GM12878 (cell line): ENCODE results near the gene BMP8B. TPM values are rescaled to one million over a fixed set of nuclear protein-coding genes. Genes with fewer than 3 reads are reported as not detected.
"Not testable (repeated sequence)": the region's sequence is repeated elsewhere in the genome, so short reads cannot be mapped to it uniquely, and the experiment has no call there.

Experiments
- ATAC-seq: fragments of 200-7000 bp; cut with Tn5 transposase; 3 replicates; pipeline ENCODE4 v1.9.1; 2020; ENCODE audit warnings: mild to moderate bottlenecking, moderate library complexity
- BruUV-seq: library from RNA; stranded (reverse); fragments of 400-500 nt; replicated peaks from 2 replicates; lab custom pipeline; 2021; lab: Mats Ljungman, UMichigan
- CTCF ChIA-PET: fragments of 300-600 bp; sonication (Branson Sonifier 250); formaldehyde crosslinking; extraction: SDS; loops from one replicate; lab custom pipeline; 2021; ENCODE audit warnings: inconsistent platforms; lab: Yijun Ruan, JAX
- POLR2A ChIA-PET: fragments of 350-600 bp; formaldehyde crosslinking; extraction: SDS; loops from one replicate; lab custom pipeline; 2021; ENCODE audit warnings: inconsistent platforms; lab: Charles Lee
- RAD21 ChIA-PET: fragments of 300-600 bp; sonication (Branson Sonifier 250); formaldehyde crosslinking; loops from one replicate; lab custom pipeline; 2023; ENCODE audit warnings: antibody characterized with exemption; ENCODE audit not compliant: unreplicated experiment; lab: Charles Lee
- SMC1A ChIA-PET: fragments of 300-600 bp; sonication (Branson Sonifier 250); formaldehyde crosslinking; loops from one replicate; lab custom pipeline; 2023; ENCODE audit not compliant: unreplicated experiment, uncharacterized antibody; lab: Charles Lee
- DNase-seq: peaks from one replicate; pipeline ENCODE4 v3.0.0-alpha.2; 2011; ENCODE audit warnings: low read depth, low spot score
- FAIRE-seq: peaks from 3 replicates; lab custom pipeline; 2011; peaks lifted over from hg19 to GRCh38; lab: Jason Lieb, UNC
- H2AFZ ChIP-seq: 2 replicates; pipeline ENCODE4 v1.6.0; 2011; ENCODE audit warnings: low read depth, low read length, control low read depth; ENCODE audit not compliant: control insufficient read depth
- H3K27ac ChIP-seq: 2 replicates; pipeline ENCODE4 v1.5.1; 2011; ENCODE audit warnings: control low read depth; ENCODE audit not compliant: control insufficient read depth, insufficient read depth
- H3K27me3 ChIP-seq, 2 experiments: replicated peaks in 1 of 2; 2 replicates each; pipeline versions ENCODE4 v1.6.0 to v1.6.1; 2011; ENCODE audit warnings: low read length in 1 of 2; ENCODE audit not compliant: control insufficient read depth in 2 of 2, insufficient read depth in 2 of 2
- H3K36me3 ChIP-seq, 2 experiments: 2 replicates each; pipeline ENCODE4 v1.5.1; 2011; ENCODE audit warnings: low read length in 1 of 2; ENCODE audit not compliant: control insufficient read depth in 2 of 2, insufficient read depth in 2 of 2
- H3K4me1 ChIP-seq: 2 replicates; pipeline ENCODE4 v1.6.1; 2011; ENCODE audit warnings: mild to moderate bottlenecking, low read length, moderate library complexity, mixed read lengths; ENCODE audit not compliant: control insufficient read depth, insufficient read depth
- H3K4me2 ChIP-seq: 2 replicates; pipeline ENCODE4 v1.6.0; 2011; ENCODE audit warnings: control low read depth; ENCODE audit not compliant: control insufficient read depth, insufficient read depth
- H3K4me3 ChIP-seq: fragments of 200-600 bp; sonication (generic); 2 replicates; pipeline ENCODE4 v1.5.1; 2016
- H3K79me2 ChIP-seq: 2 replicates; pipeline ENCODE4 v1.6.0; 2011; ENCODE audit warnings: low read length; ENCODE audit not compliant: control insufficient read depth, insufficient read depth
- H3K9ac ChIP-seq: 2 replicates; pipeline ENCODE4 v1.8.0; 2011; ENCODE audit warnings: low read length, control low read depth, mixed read lengths; ENCODE audit not compliant: control insufficient read depth, insufficient read depth
- H3K9me3 ChIP-seq: replicated peaks from 3 replicates; pipeline ENCODE4 v1.5.1; 2011; ENCODE audit warnings: mild to moderate bottlenecking, low read length; ENCODE audit not compliant: control insufficient read depth, insufficient read depth
- H4K20me1 ChIP-seq: 2 replicates; pipeline ENCODE4 v1.6.0; 2011; ENCODE audit not compliant: control insufficient read depth, insufficient read depth
- BHLHE40 ChIP-seq, 2 experiments: fragments of 450-650 bp in 1 of 2; IDR thresholded peaks; 2 replicates each; pipeline ENCODE4 v1.6.1; 2011 to 2017; ENCODE audit warnings: low read depth in 2 of 2, borderline replicate concordance in 1 of 2, improper control_type of control experiment in 1 of 2, low read length in 1 of 2, mild to moderate bottlenecking in 1 of 2
- DPF2 ChIP-seq: fragments of 450-650 bp; IDR thresholded peaks from 2 replicates; pipeline ENCODE4 v1.6.1; 2017; ENCODE audit warnings: mild to moderate bottlenecking
- HDAC6 ChIP-seq: fragments of 200-600 bp; sonication (generic); IDR thresholded peaks from one replicate; pipeline ENCODE4 v1.8.0; 2017; ENCODE audit warnings: antibody characterized with exemption; ENCODE audit not compliant: unreplicated experiment
- HDGF ChIP-seq: fragments of 450-650 bp; IDR thresholded peaks from 2 replicates; pipeline ENCODE4 v1.6.1; 2016; ENCODE audit warnings: antibody characterized with exemption
- IKZF1 ChIP-seq: fragments of 450-650 bp; conservative IDR thresholded peaks from 2 replicates; pipeline ENCODE4 v1.6.1; 2017; ENCODE audit warnings: antibody characterized with exemption, mild to moderate bottlenecking
- IKZF2 ChIP-seq, 2 experiments: fragments of 450-650 bp; IDR thresholded peaks; 2 replicates each; pipeline ENCODE4 v1.6.1; 2017; ENCODE audit warnings: mild to moderate bottlenecking in 2 of 2, moderate library complexity in 2 of 2
- NBN ChIP-seq: fragments of 450-650 bp; IDR thresholded peaks from 2 replicates; pipeline ENCODE4 v1.6.1; 2016
- RELA ChIP-seq: fragments of 450-650 bp; IDR thresholded peaks from 2 replicates; pipeline ENCODE4 v1.8.0; 2014; ENCODE audit warnings: borderline replicate concordance; ENCODE audit not compliant: partially characterized antibody
- ZNF687 ChIP-seq: fragments of 450-650 bp; IDR thresholded peaks from 2 replicates; pipeline ENCODE4 v1.6.1; 2017; ENCODE audit warnings: mild to moderate bottlenecking, moderate library complexity
- WGBS: methylation state at CpG from one replicate; pipeline ENCODE4 v1.1.6; 2016; ENCODE audit warnings: low lambda C conversion rate; ENCODE audit not compliant: insufficient replicate concordance, insufficient coverage; ENCODE audit errors: missing lambda C conversion rate; 5-methylcytosine and 5-hydroxymethylcytosine counted together
- in situ Hi-C: fragments of 300-500 bp; cut with MboI; formaldehyde crosslinking; loops from 9 replicates; pipeline ENCODE4 v1.14.3; 2018; ENCODE audit warnings: mixed read lengths
- intact Hi-C: fragments of 100-400 bp; cut with micrococcal nuclease; formaldehyde crosslinking; loops from one replicate; pipeline ENCODE4 v1.14.2; 2022; ENCODE audit not compliant: unreplicated experiment
- polyA plus RNA-seq, 11 experiments: library from polyadenylated mRNA; depleted of rRNA in 4 of 11; unstranded in 6 of 11; stranded (reverse) in 5 of 11; fragments of >200 nt; fragmentation: Nextera tagmentation in 4 of 11; fragmentation: Illumina TruSeq in 1 of 11; extraction: Ambion mirVana in 4 of 11; extraction: Trizol in 1 of 11; gene quantifications; 1 replicate in 1 of 11; 2 replicates in 10 of 11; pipeline versions ENCODE4 v1.2.1 to v1.2.3, GENCODE V29; 2011 to 2016; ENCODE audit warnings: inconsistent platforms in 2 of 11, missing spikeins in 2 of 11, low read depth in 1 of 11
- total RNA-seq, 4 experiments: library from RNA; depleted of rRNA in 3 of 4; stranded (reverse); fragments of >200 nt in 3 of 4; fragmentation: Illumina TruSeq in 1 of 4; extraction: Trizol in 1 of 4; gene quantifications; 2 replicates each; pipeline versions ENCODE4 v1.2.1 to v1.2.3, GENCODE V29; 2013 to 2021

BMP8B gene
- total and polyA plus RNA-seq, 10 of the 15 experiments (the other 5 are each of a cell fraction or from before 2014, with no cell fraction given) = 0.09 to 1.2 (median 0.52) TPM

- H3K9me3 ChIP-seq, H3K27ac ChIP-seq, H3K9ac ChIP-seq, BruUV-seq, FAIRE-seq, intact Hi-C loops, H3K4me1 ChIP-seq, H4K20me1 ChIP-seq, H3K36me3 ChIP-seq, H3K27me3 ChIP-seq, in situ Hi-C loops, H3K4me3 ChIP-seq, CTCF ChIA-PET, POLR2A ChIA-PET, RAD21 ChIA-PET, SMC1A ChIA-PET, DNase-seq, H3K79me2 ChIP-seq: not testable (repeated sequence)
- peak; percentile 68 for TF ChIP-seq HDAC6
- H3K4me2 ChIP-seq = 0 out of 2 replicates have a peak within 1 kb of the TSS, but pooled peaks have one; percentile 42
- ATAC-seq = peak; percentile 73
- H2AFZ ChIP-seq = peak within 1 kb of the TSS; percentile 39; the same call in 1 of the 2 replicates
- 34% methylated on average over 19 of the region's 57 CpGs for WGBS
Observed at GRCh38 chr1:39771022-39771532, 17.6 kb downstream of the BMP8B start, which contains the start of gene OXCT2. TSS of gene OXCT2 (minus strand) at chr1:39771348. CDS start at chr1:39771255, 93 bp downstream.

GRCh38 chr1:39770100-39771021 is 18.3 kb downstream of the BMP8B start:
- FAIRE-seq (peak; percentile 80), ATAC-seq (peak; percentile 67)
- WGBS = 9% methylated on average over 24 of the region's 71 CpGs
- CTCF ChIA-PET, POLR2A ChIA-PET, DNase-seq, H3K36me3 ChIP-seq, H3K79me2 ChIP-seq, H3K27me3 ChIP-seq, in situ Hi-C loops, H3K4me3 ChIP-seq, H3K9ac ChIP-seq, H3K27ac ChIP-seq, H3K4me1 ChIP-seq, H3K9me3 ChIP-seq, RAD21 ChIA-PET, intact Hi-C loops, H4K20me1 ChIP-seq, SMC1A ChIA-PET: not testable (repeated sequence)
- Histone ChIP-seq H2AFZ (peak overlapping the region; percentile 39; the same call in 1 of the 2 replicates), H3K4me2 (0 out of 2 replicates have a peak overlapping the region, but pooled peaks have one; percentile 42)
- TF ChIP-seq BHLHE40 (IDR thresholded peaks at IDR 0.05; ENCODE audit: borderline replicate concordance in 1 of 2, low read depth in 2 of 2, low read length in 1 of 2) (peak in 1 of 2 experiments; percentile 74; a peak in 2 of 4 replicates), IKZF2 (IDR thresholded peaks at IDR 0.05) (peak; percentile 52 to 68), RELA (peak; percentile 44), DPF2 (0 out of 2 replicates have a peak, but pooled peaks have one; percentile 36), NBN (0 out of 2 replicates have a peak, but pooled peaks have one; percentile 37), HDGF (0 out of 2 replicates have a peak, but pooled peaks have one; percentile 37), ZNF687 (peak; percentile 31; the same call in 1 of the 2 replicates), IKZF1 (peak; percentile 68)
- TSS peak; percentile 67 for BruUV-seq
